Muscle layer of duodenum (tissue), 2 donors: ENCODE data around the gene SORCS2.

Experiments used
- H3K27ac ChIP-seq: one replicate; pipeline ENCODE4 v1.7.0; 2013; ENCODE audit warnings: mild to moderate bottlenecking, low read length
- H3K27me3 ChIP-seq: one replicate; pipeline ENCODE4 v1.7.0; 2013; ENCODE audit warnings: low read depth, mild to moderate bottlenecking, control low read depth, low read length
- H3K36me3 ChIP-seq, 2 donors: one replicate each; pipeline ENCODE4 v1.7.0; 2013; ENCODE audit warnings: low read length in 2 of 2, control low read depth in 1 of 2, mild to moderate bottlenecking in 1 of 2; ENCODE audit not compliant: insufficient read depth in 2 of 2, control insufficient read depth in 1 of 2
- H3K4me1 ChIP-seq, 2 donors: one replicate each; pipeline ENCODE4 v1.7.0; 2013; ENCODE audit warnings: low read length in 2 of 2, mild to moderate bottlenecking in 2 of 2, control low read depth in 1 of 2, moderate library complexity in 1 of 2; ENCODE audit not compliant: insufficient read depth in 2 of 2, control insufficient read depth in 1 of 2
- H3K4me3 ChIP-seq, 2 donors: one replicate each; pipeline ENCODE4 v1.7.0; 2013; ENCODE audit warnings: low read length in 2 of 2, low read depth in 1 of 2, mild to moderate bottlenecking in 1 of 2
- H3K9me3 ChIP-seq, 2 donors: one replicate each; pipeline ENCODE4 v1.7.0; 2013; ENCODE audit warnings: low read length in 2 of 2, control low read depth in 1 of 2, mild to moderate bottlenecking in 1 of 2; ENCODE audit not compliant: control insufficient read depth in 1 of 2
- donor health status: healthy.

Gene SORCS2

DNA sequence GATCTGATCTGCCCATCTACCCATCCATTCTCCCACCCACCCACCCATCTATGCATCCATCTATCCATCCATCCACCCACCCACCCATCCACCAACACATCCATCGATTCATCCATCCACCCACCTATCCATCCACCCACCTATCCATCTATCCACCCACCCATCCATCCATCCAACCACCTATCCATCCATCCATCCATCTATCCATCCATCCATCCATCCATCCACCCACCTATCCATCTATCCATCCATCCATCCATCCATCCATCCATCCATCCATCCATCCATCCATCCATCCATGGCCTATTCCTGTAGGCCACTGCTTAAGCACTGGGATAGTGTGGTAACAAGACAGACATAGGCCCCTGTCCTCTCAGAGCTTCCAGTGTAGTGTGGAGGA is 69.8 kb downstream of the SORCS2 start:
- no peaks in the 10 kb centered on the region for H3K36me3 ChIP-seq
- no peaks in the 10 kb centered on the region for H3K27me3 ChIP-seq
- H3K27ac ChIP-seq = no peak overlapping the region
- no peak overlapping the region for H3K4me3 ChIP-seq
- H3K4me1 ChIP-seq = peaks cover 0 to 6% of the 10 kb centered on the region in 2 donors
- no peaks in the 10 kb centered on the region for H3K9me3 ChIP-seq

DNA sequence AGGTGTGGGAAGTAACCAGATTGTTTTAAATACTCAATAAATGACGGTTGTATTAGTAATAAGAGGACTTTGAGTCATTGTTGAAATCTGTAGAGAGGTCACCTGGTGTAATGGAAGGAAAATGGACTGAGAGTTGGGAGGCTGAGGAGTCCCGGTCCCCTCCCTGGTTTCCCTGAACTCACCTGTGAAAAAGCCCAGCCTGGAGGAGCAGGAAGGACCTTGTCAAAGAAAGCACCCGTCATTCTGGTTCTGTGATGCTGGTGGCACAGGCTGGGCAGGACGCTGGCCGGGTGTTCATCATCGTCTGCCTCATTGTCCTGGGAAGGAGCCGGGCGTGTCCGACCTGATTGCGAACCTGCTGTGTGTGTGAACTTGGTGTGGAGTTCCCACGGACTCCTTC is 70.8 kb downstream of the SORCS2 start:
- H3K9me3 ChIP-seq = no peaks in the 10 kb centered on the region
- no peaks in the 10 kb centered on the region for H3K36me3 ChIP-seq
- no peaks in the 10 kb centered on the region for H3K4me1 ChIP-seq
- no peak overlapping the region for H3K4me3 ChIP-seq
- no peaks in the 10 kb centered on the region for H3K27me3 ChIP-seq
- no peak overlapping the region for H3K27ac ChIP-seq

DNA sequence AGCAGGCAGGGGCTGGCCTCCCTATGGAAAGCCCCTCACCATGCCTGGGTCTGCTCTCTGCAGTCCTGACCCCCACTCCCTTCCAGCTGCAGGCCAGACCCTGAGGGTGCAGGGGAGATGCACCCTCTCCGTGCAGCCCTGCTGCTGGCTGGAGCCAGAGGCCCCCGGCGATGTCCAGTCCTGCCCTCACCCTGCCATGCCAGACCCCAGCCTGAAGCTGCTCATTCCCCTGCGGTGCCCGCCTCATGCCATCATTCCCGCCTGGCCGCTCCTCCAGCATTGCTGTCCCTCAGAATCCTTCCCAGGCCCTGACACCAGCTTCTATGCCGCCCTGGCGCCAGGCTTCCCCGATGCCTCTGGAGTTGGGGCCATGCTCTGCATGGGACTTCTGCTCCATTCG is 72.4 kb downstream of the SORCS2 start:
- Histone ChIP-seq H3K27me3 (no peaks in the 10 kb centered on the region), H3K9me3 (no peaks in the 10 kb centered on the region), H3K36me3 (no peaks in the 10 kb centered on the region), H3K4me3 (no peak overlapping the region), H3K4me1 (no peaks in the 10 kb centered on the region), H3K27ac (no peak overlapping the region)

DNA sequence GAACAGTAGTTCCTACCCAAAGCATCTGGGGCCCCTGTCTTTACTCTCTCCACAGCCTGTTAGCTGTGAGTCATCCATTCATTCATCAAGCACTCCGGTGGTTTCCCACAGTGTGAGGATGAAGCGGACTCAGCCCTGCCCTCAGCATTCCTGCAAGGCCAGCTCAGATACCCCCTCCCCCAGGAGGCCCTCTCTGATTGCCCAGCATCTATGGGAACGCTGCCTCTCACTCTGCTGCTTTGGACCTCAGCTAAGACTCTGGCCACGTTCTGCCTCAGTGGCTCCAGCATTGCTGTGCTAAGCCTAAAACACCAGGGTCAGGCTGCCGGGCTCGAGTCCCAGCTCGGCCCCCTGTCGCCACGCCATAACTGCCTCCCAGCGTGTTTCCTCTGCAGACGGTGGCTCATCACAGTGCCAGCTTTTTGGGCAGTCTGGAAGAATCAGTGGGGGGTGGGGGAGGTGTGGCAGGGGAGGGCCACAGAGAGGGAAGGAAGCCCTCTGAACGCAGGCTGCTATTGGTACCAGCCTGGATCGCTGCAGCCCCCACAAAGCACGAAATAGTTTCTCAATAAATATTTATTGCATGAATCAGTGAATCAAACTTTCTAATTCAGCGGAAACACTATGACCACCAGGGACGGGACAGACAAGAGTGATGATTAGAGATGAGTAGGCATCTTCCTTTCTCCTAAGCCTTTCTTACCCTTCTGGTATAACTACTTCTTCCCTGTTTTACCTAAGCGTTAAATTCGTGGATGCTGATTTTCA is 74.4 kb downstream of the SORCS2 start:
- H3K36me3 ChIP-seq = no peaks in the 10 kb centered on the region
- no peaks in the 10 kb centered on the region for H3K4me1 ChIP-seq
- H3K27ac ChIP-seq = no peak overlapping the region
- no peak overlapping the region for H3K4me3 ChIP-seq
- no peaks in the 10 kb centered on the region for H3K27me3 ChIP-seq
- H3K9me3 ChIP-seq = no peaks in the 10 kb centered on the region

DNA sequence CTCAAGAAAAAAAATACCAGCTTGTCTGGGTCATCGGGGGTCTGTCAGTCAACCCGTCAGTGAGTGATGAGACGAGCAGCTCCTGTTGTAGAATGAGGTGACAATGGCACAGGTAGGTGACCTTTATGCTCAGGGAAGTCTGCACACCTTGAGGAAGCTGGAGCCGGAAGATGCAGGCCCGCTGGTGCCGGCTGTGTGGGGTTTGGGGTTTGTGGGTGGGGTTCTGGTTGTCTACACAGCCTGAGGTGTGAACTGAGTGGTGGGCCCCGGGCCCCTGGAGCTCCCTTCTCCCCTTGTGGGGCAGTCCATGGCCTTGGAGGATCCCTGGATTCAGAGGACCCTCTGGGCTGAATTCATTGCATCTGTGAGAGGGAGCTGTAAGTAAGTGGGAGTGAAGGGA is 75.5 kb downstream of the SORCS2 start:
- H3K27me3 ChIP-seq = no peaks in the 10 kb centered on the region
- no peak overlapping the region for H3K4me3 ChIP-seq
- no peaks in the 10 kb centered on the region for H3K9me3 ChIP-seq
- H3K36me3 ChIP-seq = no peaks in the 10 kb centered on the region
- H3K4me1 ChIP-seq = no peaks in the 10 kb centered on the region
- H3K27ac ChIP-seq = no peak overlapping the region

DNA sequence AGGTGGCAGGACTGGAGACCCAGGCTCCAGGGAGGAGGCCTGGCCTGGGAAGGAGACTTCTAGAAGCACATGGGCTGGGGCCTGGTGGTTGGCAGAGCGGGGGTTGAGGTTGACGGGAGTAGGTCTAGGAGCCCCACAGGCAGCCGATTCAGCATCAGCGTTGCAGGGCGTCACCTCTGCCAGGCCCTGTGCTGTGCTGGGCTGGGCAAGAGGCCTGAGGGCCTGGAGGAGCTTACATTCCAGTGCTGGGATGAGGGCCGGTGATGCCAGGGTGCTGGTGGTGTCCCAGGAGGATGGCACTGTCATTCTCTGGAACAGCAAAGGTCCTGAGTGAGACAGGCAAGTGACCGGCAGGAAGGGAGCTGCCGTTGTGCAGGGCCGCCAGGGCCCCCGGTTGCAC is 76.6 kb downstream of the SORCS2 start:
- Histone ChIP-seq H3K4me3 (no peak overlapping the region), H3K27me3 (no peaks in the 10 kb centered on the region), H3K27ac (no peak overlapping the region), H3K9me3 (no peaks in the 10 kb centered on the region), H3K4me1 (no peaks in the 10 kb centered on the region), H3K36me3 (no peaks in the 10 kb centered on the region)

DNA sequence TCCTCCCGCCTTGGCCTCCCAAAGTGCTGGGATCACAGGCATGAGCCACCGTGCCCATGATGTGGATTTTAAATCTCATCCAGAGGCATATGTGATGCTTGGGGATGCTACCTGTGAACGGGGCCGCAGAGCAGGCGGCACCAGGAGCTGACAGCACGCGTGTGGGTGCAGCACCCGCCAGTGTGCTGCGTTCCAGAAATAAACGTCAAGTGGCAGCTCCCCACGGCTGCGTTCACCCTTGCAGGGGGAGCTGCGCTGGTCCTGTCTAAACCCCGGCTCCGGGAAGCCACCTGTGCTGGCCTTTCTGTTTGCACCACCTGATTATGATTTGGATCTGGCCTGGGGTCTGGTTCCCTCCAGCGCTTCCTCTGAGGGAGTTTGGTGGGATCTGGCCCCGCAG is 77.8 kb downstream of the SORCS2 start:
- Histone ChIP-seq H3K4me3 (no peak overlapping the region), H3K27me3 (no peaks in the 10 kb centered on the region), H3K36me3 (no peaks in the 10 kb centered on the region), H3K9me3 (no peaks in the 10 kb centered on the region), H3K27ac (no peak overlapping the region), H3K4me1 (no peaks in the 10 kb centered on the region)

DNA sequence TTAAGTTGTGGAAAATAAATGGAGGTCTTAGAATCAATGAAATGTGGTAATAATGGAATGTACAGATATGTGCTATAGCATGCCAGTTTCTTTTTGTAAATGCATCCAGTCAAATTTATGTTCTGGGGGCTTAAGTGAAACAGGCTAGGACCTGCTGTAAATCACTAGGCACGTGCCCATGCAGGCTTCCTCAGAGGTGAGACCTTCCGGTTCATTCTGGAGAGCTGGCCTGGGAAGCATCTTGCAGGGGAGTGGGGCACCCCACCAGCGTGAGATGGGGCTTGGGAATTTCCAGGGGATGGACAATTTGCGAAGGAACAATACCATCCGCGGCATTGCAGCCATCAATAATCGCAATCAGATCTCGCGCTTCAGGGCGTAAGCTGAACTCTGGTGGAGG is 80.1 kb downstream of the SORCS2 start:
- Histone ChIP-seq H3K36me3 (no peaks in the 10 kb centered on the region), H3K4me3 (no peak overlapping the region), H3K27ac (no peak overlapping the region), H3K4me1 (peaks cover 0 to 4% of the 10 kb centered on the region in 2 donors), H3K27me3 (no peaks in the 10 kb centered on the region), H3K9me3 (no peaks in the 10 kb centered on the region)

DNA sequence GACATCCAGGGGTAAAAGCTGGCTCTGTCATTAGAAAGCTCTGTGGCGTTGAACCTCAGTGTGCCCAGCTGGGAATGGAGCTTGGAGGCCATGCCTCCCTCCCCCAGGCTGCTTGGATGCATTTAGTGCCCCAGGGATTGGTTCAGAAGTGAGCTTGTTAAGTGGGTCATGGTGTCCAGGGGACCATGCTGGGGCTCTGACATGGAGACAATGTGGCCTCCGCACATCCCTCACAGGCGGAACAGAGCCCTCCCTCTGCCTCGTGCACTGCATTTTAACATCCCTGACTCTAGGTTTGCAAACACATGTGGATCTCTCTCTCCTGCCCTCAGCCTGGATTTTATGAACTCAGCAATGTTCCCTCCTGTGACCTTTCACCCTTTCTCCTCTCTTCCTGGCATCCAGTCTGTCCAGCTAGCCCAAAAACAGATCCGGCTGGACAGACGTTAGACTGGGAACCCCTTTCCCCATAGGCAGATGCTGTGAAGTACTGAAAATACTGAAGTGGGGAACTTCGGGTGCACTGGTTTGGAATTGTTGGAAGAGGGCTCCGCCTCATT is 81.5 kb downstream of the SORCS2 start:
- Histone ChIP-seq H3K27me3 (no peaks in the 10 kb centered on the region), H3K27ac (no peak overlapping the region), H3K4me3 (no peak overlapping the region), H3K4me1 (peaks cover 0 to 4% of the 10 kb centered on the region in 2 donors), H3K9me3 (no peaks in the 10 kb centered on the region), H3K36me3 (no peaks in the 10 kb centered on the region)

DNA sequence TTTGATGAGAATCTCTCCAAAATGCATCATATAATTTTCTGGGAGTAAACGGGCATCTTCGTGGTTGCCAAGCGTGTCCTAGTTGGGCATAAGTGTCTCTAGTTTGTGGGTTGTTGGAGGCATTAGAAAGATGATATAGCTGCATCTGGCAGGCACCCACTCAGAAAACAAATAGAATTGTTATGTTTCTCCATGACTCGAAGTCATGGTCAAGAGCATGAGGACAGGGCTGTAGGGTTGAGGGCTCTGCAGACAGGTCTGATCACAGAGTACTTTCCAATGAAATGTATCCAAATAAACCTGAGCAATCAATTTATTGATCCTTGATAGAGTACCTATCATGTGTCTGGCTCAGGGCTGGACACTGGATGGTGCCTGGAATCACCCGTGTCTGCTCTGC is 82.7 kb downstream of the SORCS2 start:
- Histone ChIP-seq H3K36me3 (no peaks in the 10 kb centered on the region), H3K9me3 (no peaks in the 10 kb centered on the region), H3K4me3 (no peak overlapping the region), H3K27me3 (no peaks in the 10 kb centered on the region), H3K4me1 (peaks cover 0 to 4% of the 10 kb centered on the region in 2 donors), H3K27ac (no peak overlapping the region)

DNA sequence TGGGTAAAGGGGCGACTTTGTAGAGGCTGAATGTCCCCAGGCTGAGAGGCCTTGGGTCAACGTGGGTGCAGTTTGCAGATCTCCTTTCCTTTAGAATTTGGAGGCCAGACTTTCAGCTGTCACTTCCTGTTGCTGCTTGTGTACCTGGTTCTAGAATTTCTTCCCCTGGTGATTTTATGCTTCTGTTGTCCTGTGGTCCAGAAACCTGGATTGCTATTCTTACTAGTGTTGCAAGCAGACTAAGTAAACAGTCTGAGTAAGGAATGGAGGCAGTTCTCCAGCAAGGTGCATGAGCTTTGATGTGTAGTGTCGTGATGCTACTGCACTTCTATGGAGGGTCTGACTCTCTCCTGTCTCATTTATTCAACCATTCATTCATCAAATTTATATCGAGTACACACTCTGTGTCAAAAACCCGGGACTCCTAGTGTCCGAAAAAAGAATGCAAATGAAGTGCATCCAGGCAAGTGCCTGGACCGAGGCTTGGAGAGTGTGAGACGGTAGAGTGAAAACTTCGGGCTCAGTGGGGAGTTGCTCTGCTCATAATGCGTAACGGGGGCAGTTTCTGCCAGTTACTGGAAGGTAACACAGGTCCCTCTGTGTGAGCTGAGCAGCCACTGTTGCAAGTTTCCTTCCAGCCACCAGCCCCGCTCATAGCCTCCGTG is 83.3 kb downstream of the SORCS2 start:
- H3K27me3 ChIP-seq = no peaks in the 10 kb centered on the region
- H3K9me3 ChIP-seq = no peaks in the 10 kb centered on the region
- no peaks in the 10 kb centered on the region for H3K36me3 ChIP-seq
- H3K27ac ChIP-seq = no peak overlapping the region
- no peak overlapping the region for H3K4me3 ChIP-seq
- peaks cover 0 to 4% of the 10 kb centered on the region in 2 donors for H3K4me1 ChIP-seq
